ENCODE results near the gene FCHO2. TPM values are rescaled to one million over a fixed set of nuclear protein-coding genes. Genes with fewer than 3 reads are reported as not detected.

The FCHO2 gene
- total and polyA plus RNA-seq, 2 donors (not counting 3 experiments of a cell fraction or from before 2014, with no cell fraction given) = 12.0 to 25.2 TPM

DNA sequence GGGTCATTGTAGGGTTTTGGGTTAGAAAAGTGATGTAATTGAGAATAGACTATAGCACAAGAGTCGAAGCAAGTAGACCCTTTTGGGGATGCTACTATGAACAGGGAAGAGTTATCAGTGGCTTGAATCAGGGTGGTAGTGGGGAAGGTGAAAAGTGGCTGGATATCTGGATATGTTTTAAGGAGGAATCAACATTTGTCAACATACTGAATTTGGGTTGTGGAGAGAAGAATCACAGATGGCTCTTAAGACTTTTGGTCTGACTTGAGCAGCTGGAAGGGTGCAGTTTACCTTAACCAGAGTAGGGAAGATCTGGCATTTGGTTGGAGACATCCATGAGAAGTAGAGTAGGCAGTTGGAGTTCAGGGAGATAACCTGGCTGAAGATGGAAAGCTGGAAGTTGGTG, 38.5 kb upstream of the FCHO2 start:
- Histone ChIP-seq H3K9me3 (replicated peaks; ENCODE audit: control insufficient read depth, insufficient read depth, low read length) (no peaks in the 10 kb centered on the region), H3K4me3 (replicated peaks in 1 of 3; ENCODE audit: insufficient read depth in 1 of 3, low read depth in 1 of 3, low read length in 3 of 3) (no peak overlapping the region), H3K9me1 (replicated peaks; ENCODE audit: control insufficient read depth, extremely low read depth, insufficient read depth, low read length) (peaks cover 5% of the 10 kb centered on the region), H3K4me2 (ENCODE audit: insufficient read depth, low read length) (no peak overlapping the region), H3K79me2 (ENCODE audit: control insufficient read depth, insufficient read depth, low read length) (no peaks in the 10 kb centered on the region), H3K27ac (ENCODE audit: insufficient read depth, low read depth, low read length) (no peak overlapping the region), H3K36me3 (ENCODE audit: control insufficient read depth in 2 of 2, extremely low read depth in 1 of 2, insufficient read depth in 2 of 2, low read length in 2 of 2) (peaks cover 0 to 8% of the 10 kb centered on the region in 2 experiments), H3K9ac (replicated peaks; ENCODE audit: extremely low read depth, insufficient read depth, low read length) (no peak overlapping the region), H3K4me1 (ENCODE audit: control insufficient read depth, extremely low read depth, insufficient read depth, low read length) (no peaks in the 10 kb centered on the region), H3K27me3 (ENCODE audit: control insufficient read depth in 2 of 2, insufficient read depth in 2 of 2, low read length in 2 of 2) (no peaks in the 10 kb centered on the region), H2AFZ (ENCODE audit: low read depth, low read length) (no peak overlapping the region), H4K20me1 (replicated peaks; ENCODE audit: control insufficient read depth, extremely low read depth, insufficient read depth, low read length) (peaks cover 3% of the 10 kb centered on the region)
- dilution Hi-C loops (cut with MboI; ENCODE audit: extremely low pct_ligation_motif_present, low sequenced_read_pairs) (no loop called here), intact Hi-C loops (cut with micrococcal nuclease) (no loop called here)
- CTCF ChIA-PET = interaction anchor here (1.6 to 2.1 kb wide), 2 partner anchors 284 kb away, joined by 4 to 6 read pairs; no protein-coding TSS in a partner anchor
- FAIRE-seq = no peak
- TF ChIP-seq JUN (IDR thresholded peaks at IDR 0.05; ENCODE audit: borderline replicate concordance, insufficient read depth, insufficient read length, low read depth) (no peak), GATA2 (IDR thresholded peaks at IDR 0.05; ENCODE audit: insufficient read depth, insufficient read length, low read depth, low read length) (no peak), MYC (IDR thresholded peaks at IDR 0.05; ENCODE audit: low read depth, low read length) (no peak), POLR2AphosphoS5 (IDR thresholded peaks at IDR 0.05; ENCODE audit: insufficient read depth, low read depth, low read length) (peak; percentile 47), EZH2 (IDR thresholded peaks at IDR 0.05; ENCODE audit: borderline replicate concordance, low read depth, low read length, severe bottlenecking) (no peak), POLR2A (IDR thresholded peaks at IDR 0.05; ENCODE audit: low read depth, low read length) (peak; percentile 69), FOS (IDR thresholded peaks at IDR 0.05; ENCODE audit: borderline replicate concordance, insufficient read depth, low read length) (no peak)
- TF ChIP-seq, protein P1, sequence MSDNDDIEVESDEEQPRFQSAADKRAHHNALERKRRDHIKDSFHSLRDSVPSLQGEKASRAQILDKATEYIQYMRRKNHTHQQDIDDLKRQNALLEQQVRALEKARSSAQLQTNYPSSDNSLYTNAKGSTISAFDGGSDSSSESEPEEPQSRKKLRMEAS (IDR thresholded peaks at IDR 0.05; ENCODE audit: insufficient read depth, insufficient read length) = no peak
- TF ChIP-seq, protein P2, sequence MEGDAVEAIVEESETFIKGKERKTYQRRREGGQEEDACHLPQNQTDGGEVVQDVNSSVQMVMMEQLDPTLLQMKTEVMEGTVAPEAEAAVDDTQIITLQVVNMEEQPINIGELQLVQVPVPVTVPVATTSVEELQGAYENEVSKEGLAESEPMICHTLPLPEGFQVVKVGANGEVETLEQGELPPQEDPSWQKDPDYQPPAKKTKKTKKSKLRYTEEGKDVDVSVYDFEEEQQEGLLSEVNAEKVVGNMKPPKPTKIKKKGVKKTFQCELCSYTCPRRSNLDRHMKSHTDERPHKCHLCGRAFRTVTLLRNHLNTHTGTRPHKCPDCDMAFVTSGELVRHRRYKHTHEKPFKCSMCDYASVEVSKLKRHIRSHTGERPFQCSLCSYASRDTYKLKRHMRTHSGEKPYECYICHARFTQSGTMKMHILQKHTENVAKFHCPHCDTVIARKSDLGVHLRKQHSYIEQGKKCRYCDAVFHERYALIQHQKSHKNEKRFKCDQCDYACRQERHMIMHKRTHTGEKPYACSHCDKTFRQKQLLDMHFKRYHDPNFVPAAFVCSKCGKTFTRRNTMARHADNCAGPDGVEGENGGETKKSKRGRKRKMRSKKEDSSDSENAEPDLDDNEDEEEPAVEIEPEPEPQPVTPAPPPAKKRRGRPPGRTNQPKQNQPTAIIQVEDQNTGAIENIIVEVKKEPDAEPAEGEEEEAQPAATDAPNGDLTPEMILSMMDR (IDR thresholded peaks at IDR 0.05; ENCODE audit: extremely low read depth in 1 of 2, insufficient read depth in 1 of 2, low read depth in 1 of 2, low read length in 2 of 2) = no peak
- DNase-seq (ENCODE audit: low read depth, low spot score) = no peak
- no TSS peak for BruUV-seq (replicated peaks)
- POLR2A ChIA-PET = no interaction called here
